SU-DHL-6 (cell line): Measurements from ENCODE around the gene ZNF292.

Experiments used
- H2AFZ ChIP-seq: fragments of 200-600 bp; sonication (generic); 2 replicates; pipeline ENCODE4 v1.6.1; 2014; ENCODE audit warnings: low read depth, mild to moderate bottlenecking, moderate library complexity, mixed read lengths, antibody characterized with exemption, low read length; ENCODE audit not compliant: severe bottlenecking
- H3F3A ChIP-seq: fragments of 200-600 bp; shearing (Covaris generic); 2 replicates; pipeline ENCODE4 v1.6.0; 2016; ENCODE audit warnings: antibody characterized with exemption, mild to moderate bottlenecking; ENCODE audit not compliant: insufficient read depth
- H3K27ac ChIP-seq: fragments of 200-600 bp; sonication (generic); 2 replicates; pipeline ENCODE4 v1.5.1; 2016; ENCODE audit warnings: low read depth, mild to moderate bottlenecking, low read length, moderate library complexity, mixed read lengths
- H3K27me3 ChIP-seq: fragments of 200-600 bp; sonication (generic), shearing (Covaris generic); 2 replicates; pipeline ENCODE4 v1.6.0; 2014; ENCODE audit warnings: mild to moderate bottlenecking, low read length
- H3K36me3 ChIP-seq: fragments of 200-600 bp; sonication (generic); 2 replicates; pipeline ENCODE4 v1.6.1; 2014; ENCODE audit warnings: mild to moderate bottlenecking, low read length, mixed read lengths
- H3K4me2 ChIP-seq: fragments of 300-600, 200-600 bp; shearing (Covaris generic), sonication (generic); 2 replicates; pipeline ENCODE4 v1.6.0; 2014; ENCODE audit warnings: low read length, low read depth, mild to moderate bottlenecking; ENCODE audit not compliant: poor library complexity, severe bottlenecking
- H3K4me3 ChIP-seq: fragments of 200-600 bp; sonication (generic); 2 replicates; pipeline ENCODE4 v1.5.1; 2014; ENCODE audit warnings: antibody characterized with exemption, low read length, mild to moderate bottlenecking, mixed read lengths; ENCODE audit not compliant: insufficient read depth, poor library complexity, severe bottlenecking
- H3K79me2 ChIP-seq: fragments of 200-600 bp; sonication (generic); 2 replicates; pipeline ENCODE4 v1.6.1; 2014; ENCODE audit warnings: mild to moderate bottlenecking, low read length, moderate library complexity; ENCODE audit not compliant: insufficient read depth
- H3K9ac ChIP-seq: fragments of 200-600 bp; sonication (generic); 2 replicates; pipeline ENCODE4 v1.7.0; 2014; ENCODE audit warnings: mild to moderate bottlenecking, low read length
- H3K9me2 ChIP-seq: fragments of 200-600 bp; sonication (generic); replicated peaks from 2 replicates; pipeline ENCODE4 v1.6.1; 2014; ENCODE audit warnings: low read length; ENCODE audit not compliant: insufficient read depth
- H3K9me3 ChIP-seq: fragments of 200-600 bp; sonication (generic); 2 replicates; pipeline ENCODE4 v1.6.1; 2014; ENCODE audit warnings: low read length, mixed read lengths; ENCODE audit not compliant: insufficient read depth
- H4K20me1 ChIP-seq: fragments of 200-600 bp; sonication (generic); 2 replicates; pipeline ENCODE4 v1.6.1; 2014; ENCODE audit warnings: low read depth, mild to moderate bottlenecking, antibody characterized with exemption, low read length, moderate library complexity, mixed read lengths
- EZH2phosphoT487 ChIP-seq: fragments of 200-600 bp; sonication (generic), shearing (Covaris generic); conservative IDR thresholded peaks from 2 replicates; pipeline ENCODE4 v1.6.1; 2018; ENCODE audit warnings: mild to moderate bottlenecking, antibody characterized with exemption, low read length, moderate library complexity, mixed read lengths
- TF ChIP-seq, protein P1 (sequence below): fragments of 200-600 bp; sonication (generic); IDR thresholded peaks from one replicate; pipeline ENCODE4 v1.5.1; 2017; ENCODE audit warnings: antibody characterized with exemption, mild to moderate bottlenecking, low read length, moderate library complexity; ENCODE audit not compliant: insufficient read depth, poor library complexity, severe bottlenecking

The ZNF292 gene

DNA sequence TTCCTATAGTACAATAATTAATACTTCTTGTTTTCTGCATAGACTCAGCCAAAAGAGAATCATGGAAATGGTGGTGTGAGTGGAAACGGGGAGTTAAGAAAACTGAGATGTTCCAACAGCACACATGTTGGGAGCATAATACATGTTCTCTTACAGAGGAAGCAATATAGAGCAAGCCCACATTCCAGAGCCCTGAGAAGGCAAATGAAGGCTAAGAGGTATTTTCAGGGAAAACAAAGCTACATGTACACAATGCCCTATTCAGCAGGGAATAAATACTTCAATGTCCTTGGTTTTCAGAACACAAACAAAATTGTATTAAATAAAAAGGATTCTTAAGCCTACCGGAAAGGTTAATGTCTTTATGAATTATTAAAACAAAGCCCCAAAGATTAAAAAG, 131.9 kb downstream of the ZNF292 start:
- Histone ChIP-seq H3K27me3 (no peaks in the 10 kb centered on the region), H2AFZ (no peak overlapping the region), H3K79me2 (no peaks in the 10 kb centered on the region), H4K20me1 (no peaks in the 10 kb centered on the region), H3K9ac (no peak overlapping the region), H3K27ac (no peak overlapping the region), H3K4me3 (no peak overlapping the region), H3K9me2 (no peaks in the 10 kb centered on the region), H3K36me3 (no peaks in the 10 kb centered on the region), H3K9me3 (no peaks in the 10 kb centered on the region), H3F3A (no peaks in the 10 kb centered on the region), H3K4me2 (no peak overlapping the region)
- TF ChIP-seq EZH2phosphoT487: no peak
- TF ChIP-seq, protein P1, sequence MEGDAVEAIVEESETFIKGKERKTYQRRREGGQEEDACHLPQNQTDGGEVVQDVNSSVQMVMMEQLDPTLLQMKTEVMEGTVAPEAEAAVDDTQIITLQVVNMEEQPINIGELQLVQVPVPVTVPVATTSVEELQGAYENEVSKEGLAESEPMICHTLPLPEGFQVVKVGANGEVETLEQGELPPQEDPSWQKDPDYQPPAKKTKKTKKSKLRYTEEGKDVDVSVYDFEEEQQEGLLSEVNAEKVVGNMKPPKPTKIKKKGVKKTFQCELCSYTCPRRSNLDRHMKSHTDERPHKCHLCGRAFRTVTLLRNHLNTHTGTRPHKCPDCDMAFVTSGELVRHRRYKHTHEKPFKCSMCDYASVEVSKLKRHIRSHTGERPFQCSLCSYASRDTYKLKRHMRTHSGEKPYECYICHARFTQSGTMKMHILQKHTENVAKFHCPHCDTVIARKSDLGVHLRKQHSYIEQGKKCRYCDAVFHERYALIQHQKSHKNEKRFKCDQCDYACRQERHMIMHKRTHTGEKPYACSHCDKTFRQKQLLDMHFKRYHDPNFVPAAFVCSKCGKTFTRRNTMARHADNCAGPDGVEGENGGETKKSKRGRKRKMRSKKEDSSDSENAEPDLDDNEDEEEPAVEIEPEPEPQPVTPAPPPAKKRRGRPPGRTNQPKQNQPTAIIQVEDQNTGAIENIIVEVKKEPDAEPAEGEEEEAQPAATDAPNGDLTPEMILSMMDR: no peak

DNA sequence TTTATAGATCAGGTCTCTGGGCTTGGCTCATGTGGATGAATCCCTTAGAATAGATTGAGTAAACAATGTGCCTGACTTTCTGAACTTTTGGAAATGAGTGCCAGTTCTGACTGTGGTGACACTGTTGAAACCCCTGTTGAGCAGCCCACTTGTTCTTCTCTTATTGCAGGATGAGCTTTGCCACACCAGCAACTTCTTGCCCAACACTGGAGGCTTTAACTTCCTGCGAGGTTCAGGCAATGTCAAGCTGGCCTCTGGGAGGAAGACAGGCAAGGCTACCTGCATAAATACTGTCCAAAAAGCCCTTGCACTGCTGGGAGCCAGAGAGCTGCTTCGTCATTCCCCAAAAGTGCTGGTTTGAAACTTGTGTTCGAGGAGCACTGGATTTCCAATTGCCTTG, 134.2 kb downstream of the ZNF292 start:
- Histone ChIP-seq H3K36me3 (no peaks in the 10 kb centered on the region), H3K4me2 (no peak overlapping the region), H3K27me3 (no peaks in the 10 kb centered on the region), H3K9me2 (no peaks in the 10 kb centered on the region), H3K27ac (no peak overlapping the region), H3K9ac (no peak overlapping the region), H3K9me3 (no peaks in the 10 kb centered on the region), H3F3A (no peaks in the 10 kb centered on the region), H4K20me1 (no peaks in the 10 kb centered on the region), H2AFZ (no peak overlapping the region), H3K4me3 (no peak overlapping the region), H3K79me2 (no peaks in the 10 kb centered on the region)
- no peak for TF ChIP-seq EZH2phosphoT487
- TF ChIP-seq, protein P1: no peak

DNA sequence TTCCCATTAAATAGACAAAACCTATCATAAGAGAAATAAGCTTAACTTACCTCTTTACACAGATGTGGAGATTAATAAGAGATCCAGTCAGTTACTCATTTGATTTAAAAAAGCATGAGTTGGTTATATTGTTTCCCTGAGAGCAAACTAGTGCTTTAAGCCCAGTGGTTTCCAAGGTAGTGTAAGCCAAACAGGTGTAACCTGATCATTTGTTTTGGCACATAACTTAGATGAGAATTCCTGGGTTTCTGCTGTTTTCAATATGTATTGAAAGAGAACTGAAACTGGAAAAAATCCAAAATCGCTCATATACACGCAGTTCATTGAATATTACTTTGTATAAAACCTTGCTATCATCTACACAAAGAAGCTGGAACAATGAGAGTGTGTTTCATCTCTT, 136.5 kb downstream of the ZNF292 start:
- no peak overlapping the region for H3K27ac ChIP-seq
- no peak overlapping the region for H3K9ac ChIP-seq
- H3K36me3 ChIP-seq: no peaks in the 10 kb centered on the region
- H3K4me3 ChIP-seq: no peak overlapping the region
- H3K79me2 ChIP-seq: no peaks in the 10 kb centered on the region
- H3F3A ChIP-seq: no peaks in the 10 kb centered on the region
- TF ChIP-seq, protein P1: no peak
- TF ChIP-seq EZH2phosphoT487: no peak
- no peaks in the 10 kb centered on the region for H3K27me3 ChIP-seq
- no peaks in the 10 kb centered on the region for H3K9me3 ChIP-seq
- H2AFZ ChIP-seq: no peak overlapping the region
- H3K9me2 ChIP-seq: no peaks in the 10 kb centered on the region
- no peaks in the 10 kb centered on the region for H4K20me1 ChIP-seq
- H3K4me2 ChIP-seq: no peak overlapping the region
